ENCODE measurements around the gene EDDM13.

DNA sequence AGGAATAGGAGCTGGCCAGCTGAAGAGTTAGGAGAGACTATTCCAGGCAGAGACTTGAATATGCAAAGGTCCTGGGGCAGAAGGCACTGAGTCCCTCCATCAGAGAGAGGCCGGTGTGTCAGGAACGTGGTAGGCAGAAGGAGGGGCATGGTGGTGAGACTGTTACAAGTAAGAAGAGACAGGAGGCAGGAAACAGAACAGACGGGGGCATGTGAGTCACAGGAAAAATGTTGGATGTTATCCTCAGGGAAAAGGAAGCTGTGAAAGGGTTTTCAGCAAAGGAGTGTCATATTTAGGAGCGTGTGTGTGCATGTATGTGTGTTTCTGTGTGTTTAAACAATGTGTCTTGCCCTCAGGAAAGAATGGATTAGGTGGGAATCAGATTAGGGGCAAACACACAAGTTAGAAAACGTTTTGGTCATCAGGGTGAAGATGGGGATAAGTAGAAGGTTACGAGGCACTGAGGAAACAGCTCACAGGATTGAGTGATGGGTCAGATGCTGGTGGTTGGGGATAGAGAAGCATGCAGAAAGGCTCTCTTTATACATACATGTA lies 1.1 kb downstream of the EDDM13 start:
- TF ChIP-seq GATA2 (IDR thresholded peaks at IDR 0.05; ENCODE audit: low read depth, low read length) (no peak), GATA3 (IDR thresholded peaks at IDR 0.05; ENCODE audit: low read depth, low read length) (no peak)
